Superior temporal gyrus (tissue), 1 donor: Measurements from ENCODE around the gene SLC27A1.
A peak's percentile ranks its signal among the peaks of the same experiment; 100 is the strongest.

ENCODE experiments used
- DNase-seq: peaks from one replicate; pipeline ENCODE4 v3.0.0-alpha.2; 2016; ENCODE audit errors: extremely low spot score

The SLC27A1 gene

DNA sequence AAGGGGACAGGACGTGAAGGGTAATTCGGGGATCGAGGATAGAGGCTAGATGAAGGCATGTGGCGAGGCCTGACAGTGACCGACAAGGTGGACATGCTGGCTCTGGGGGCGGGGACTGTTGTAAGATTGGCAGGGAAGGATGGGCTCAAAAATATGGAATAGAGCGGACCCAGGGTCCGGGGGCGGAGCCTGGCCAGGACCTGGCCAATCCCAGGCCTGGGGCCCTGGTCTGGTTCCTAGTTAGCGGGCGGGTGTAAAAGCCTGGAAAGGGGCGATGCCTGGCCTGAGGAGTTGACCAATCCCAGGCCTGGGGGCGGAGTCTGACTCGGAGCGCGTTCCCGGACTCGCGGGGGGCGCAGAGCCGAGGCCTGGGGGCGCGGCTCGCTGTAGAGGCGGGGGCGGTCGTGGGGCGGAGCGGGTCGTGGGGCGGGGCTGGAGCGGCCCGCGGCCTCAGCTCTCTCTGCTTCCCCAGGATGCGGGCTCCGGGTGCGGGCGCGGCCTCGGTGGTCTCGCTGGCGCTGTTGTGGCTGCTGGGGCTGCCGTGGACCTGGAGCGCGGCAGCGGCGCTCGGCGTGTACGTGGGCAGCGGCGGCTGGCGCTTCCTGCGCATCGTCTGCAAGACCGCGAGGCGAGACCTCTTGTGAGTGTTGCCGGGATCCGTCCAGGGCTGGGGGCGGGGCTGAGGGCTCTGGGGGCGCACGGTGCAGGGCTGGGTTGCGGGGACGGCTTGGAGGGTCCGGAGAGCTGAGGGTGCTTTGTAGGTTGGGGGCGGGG lies at the start of gene SLC27A1:
Gene SLC27A1, plus strand, starts transcription at position 457 of the 774 bp plus-strand sequence. Its CDS starts 17 bp downstream, at position 474.
- DNase-seq = peak; percentile 99

DNA sequence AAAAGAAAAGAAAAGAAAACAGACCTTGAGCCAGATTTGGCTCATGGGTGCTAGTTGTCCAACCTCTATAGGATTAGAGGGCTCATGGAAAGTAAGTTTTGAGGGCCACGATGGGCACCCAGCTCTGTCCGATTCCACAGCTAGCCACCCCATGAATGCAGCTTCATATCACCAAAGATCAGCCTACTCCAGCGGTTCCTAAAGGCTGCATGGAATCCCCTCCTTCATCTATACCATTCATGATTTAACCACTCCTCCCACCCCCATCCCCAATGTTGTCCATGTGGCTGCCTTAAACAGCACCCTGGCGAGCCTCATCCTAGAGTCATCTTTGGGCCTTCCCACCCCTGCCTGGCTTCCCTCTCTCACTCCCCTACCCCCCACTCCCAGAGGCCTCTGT lies 48.4 kb upstream of the SLC27A1 start:
- DNase-seq = no peak

DNA sequence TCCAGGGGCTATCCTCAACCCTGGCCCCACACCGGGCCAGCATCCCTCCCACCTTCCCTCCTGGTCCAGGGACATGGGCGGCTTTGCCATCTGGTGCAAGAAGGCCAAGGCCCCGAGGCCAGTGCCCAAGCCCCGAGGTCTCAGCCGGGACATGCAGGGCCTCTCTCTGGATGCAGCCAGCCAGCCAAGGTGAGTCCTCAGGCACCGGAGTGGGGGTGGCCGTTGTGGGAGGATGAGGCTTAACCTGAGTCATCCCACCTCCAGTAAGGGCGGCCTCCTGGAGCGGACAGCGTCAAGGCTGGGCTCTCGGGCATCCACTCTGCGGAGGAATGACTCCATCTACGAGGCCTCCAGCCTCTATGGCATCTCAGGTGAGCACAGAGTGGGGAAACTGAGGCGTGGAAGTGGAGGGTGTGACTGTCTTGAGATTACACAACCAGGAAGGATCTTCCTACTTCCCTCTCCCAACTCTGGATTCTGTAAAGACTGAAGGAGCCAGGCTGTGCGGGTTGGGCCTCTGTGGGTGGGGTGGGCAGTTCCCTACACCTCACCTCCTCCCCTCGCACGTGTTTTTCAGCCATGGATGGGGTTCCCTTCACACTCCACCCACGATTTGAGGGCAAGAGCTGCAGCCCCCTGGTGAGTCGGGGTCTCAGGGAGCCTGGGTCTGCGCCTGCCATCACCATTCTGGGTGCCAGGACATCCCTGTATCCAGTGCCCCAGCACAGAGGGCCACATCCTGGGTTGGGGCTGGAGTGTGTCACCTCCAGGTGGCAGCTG lies 46.7 kb upstream of the SLC27A1 start:
- DNase-seq = no peak

DNA sequence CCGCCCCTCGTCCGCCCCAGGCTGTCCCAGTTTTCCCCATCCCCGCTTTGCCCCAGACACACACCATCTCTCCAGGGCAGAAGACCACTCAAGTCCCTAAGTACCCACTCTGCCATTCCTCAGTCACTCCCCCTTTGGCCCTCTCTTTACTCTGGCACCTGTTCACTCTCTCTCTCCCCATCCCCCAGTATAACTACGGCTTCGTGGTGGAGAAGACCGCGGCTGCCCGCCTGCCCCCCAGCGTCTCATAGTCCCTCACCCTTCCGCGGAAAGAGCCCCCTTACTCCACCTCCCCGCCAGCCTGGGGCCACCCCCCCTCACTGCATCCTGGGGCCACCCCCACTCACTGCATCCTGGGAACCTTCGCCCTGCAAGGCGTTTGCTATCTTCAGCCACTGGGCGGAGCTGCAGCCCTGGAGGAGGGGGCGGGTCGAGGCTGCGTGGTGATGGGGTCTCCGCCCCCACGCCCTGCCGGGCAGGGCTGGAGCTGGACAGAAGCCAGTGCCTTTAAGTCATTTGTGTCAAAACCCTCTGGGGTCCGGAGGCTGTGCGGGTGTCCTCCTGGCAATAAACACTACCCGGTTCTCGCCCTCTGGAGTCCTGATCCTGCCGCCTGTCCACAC lies 45.5 kb upstream of the SLC27A1 start:
- DNase-seq = no peak

DNA sequence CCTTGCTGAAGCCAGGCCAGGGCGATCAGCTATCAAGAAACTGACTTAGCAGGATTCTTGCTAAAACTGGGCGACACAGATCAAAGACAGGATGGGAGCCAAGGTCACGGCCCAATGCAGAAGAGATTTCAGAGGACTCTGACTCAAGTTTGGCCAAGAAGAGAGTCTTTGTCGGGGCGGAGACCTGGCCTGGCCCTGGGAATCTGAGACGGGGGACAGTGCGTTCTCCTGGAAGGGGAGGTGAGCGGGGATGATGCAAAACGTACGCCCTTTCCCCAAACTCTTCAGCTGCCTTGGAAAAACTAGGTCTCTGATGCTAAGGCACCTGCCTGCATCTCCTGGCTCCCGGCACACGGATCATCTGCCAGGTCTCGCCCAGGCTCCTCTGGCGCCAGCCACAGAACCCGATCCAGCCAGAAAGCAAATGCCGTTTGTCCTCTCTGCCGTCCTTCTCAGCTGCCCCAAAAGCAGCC lies 40.6 kb upstream of the SLC27A1 start:
- DNase-seq = no peak

DNA sequence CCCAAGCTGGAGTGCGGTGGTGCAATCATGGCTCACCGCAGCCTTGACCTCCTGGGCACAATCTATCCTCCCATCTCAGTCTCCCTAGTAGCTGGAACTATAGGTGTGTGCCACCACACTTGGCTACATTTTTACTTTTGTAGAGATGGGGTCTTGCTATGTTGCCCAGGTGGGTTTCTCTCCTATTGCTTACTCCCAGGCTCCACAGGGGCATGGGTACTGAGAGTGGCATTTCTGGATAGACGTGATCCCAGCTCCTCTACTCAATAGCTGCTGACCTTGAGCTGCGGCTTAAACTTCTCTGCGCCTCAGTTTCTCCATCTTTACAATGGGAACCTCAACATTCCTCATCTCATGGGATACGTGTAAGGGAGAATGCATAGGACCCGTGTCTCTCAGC lies 38.9 kb upstream of the SLC27A1 start:
- no peak for DNase-seq

DNA sequence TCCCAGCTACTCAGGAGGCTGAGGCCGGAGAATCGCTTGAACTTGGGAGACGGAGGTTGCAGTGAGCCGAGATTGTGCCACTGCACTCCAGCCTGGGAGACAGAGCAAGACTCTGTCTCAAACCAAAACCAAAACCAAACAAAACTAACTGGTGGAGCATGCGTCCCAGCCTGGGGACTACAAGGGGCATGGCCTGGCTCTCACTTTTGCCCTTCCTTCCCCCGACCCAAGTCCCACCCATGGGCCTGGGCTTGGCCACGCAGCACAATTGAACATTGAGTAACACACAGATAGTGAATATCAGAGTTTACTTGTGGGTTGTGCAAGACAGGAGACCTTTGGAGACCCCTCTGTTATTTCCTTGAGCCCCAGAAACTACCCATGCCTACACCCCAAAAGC lies 35.1 kb upstream of the SLC27A1 start:
- no peak for DNase-seq

DNA sequence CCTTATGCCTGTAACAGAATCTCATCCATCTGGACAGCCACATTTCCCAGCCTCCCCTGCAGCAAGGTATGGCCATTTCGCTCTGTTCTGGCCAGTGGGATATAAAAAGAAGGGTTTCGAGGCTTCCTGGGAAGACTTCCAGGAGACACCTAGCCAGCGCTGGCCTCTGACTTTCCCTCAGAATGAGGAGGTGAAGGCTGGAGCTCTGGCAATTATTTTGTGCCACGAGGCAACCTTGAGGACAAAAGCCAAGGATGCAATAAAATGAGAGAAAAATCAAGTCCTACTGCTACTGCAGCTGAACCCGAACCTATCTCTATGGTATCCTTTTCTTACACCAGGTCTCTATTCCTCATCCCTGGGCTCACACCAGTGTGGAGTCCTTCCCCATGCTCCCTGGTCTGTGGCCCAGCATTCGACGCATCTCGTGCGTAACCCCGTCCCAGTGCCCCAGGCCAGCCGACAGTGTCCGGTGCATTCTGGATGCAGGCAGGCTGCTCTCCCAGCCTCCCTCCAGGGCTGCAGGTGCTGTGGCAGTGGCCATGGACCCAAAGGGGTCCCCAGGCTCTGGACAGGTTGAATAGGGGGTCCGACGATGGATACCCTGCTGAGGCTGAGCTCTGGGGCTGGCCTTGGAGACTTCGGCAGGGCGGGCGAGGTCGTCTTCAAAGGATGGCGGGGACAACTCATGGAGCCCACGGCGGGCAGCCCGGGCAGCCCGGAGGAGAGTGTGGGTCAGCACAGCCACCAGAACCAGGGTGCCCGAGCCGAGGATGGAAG lies 34.0 kb upstream of the SLC27A1 start:
- DNase-seq = no peak

DNA sequence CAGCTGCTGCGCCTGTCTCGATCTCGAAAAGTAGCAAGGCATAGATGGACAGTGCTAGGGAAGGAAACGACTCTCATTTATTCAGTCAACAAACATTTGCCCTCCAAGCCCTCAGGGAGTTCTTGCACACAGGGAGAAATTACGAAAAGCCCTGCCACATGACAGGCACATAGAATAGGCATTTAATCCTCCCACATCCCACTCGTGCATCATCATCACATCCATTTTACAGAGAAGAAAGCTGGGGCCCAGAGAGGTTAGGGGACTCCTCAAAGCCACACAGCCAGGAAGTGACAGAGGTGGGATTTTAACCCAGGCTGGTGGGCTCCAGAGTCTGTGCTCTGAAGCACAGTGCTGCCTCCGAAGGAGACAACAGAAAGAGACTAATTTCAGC lies 33.5 kb upstream of the SLC27A1 start:
- DNase-seq = no peak

DNA sequence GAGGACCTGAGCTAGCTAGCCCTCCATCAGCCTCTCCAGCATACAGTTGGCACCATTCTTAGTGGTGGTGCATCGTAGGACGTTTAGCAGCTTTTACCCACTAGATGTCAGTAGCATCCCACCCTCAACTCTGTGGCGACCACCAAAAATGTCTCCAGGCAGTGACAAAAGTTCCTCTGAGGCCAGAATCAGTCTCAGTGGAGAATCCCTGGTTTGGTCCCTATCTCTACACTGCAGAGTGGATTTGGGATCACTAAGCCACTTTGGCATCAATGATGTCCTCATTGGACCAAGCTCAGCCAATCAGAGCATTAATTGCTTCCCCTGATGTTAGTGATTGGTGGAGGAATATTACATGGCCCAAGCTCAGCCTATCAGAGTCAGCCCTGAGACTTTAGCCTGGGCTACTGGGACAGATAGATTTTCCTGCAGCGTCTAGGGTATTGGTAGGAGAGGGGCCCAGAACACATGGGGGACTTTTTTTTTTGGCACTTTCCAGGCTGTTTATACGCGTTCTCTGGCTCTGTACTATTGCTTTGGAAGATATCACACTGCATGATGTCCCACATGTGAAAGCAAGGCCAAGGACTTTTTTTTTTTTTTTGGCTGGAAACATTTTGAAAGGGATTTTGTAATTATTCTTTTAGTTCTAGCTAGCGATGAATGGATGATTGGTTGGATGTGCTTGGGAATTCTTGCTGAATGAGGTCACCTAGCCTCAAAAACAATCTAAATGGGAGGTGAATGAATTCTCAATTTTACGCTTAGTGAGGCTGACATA lies 28.9 kb upstream of the SLC27A1 start:
- no peak for DNase-seq

DNA sequence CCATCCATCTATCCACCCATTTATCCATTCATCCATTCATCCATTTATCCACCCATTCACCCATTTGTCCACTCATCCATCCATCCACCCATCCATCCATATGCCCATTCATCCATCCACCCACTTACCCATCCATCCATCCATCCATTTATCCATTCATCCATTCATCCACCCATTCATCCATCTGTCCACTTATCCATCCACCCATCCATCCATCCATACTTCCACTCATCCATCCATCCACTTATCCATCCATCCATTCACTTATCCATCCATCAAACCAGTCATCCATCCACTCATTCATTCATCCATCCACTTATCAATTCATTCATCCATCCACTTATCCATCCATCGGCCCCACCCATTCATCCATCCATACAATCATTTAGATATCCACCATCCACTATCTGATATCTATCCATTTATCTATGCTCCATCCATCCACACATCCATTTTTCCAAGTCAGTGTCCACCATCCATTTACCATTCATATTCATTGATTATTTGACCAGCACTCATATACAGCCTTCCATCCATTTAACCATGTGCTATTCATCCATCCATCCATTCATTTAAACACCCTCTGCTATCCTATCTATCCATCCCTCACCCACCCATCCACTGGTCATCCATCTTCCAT lies 24.7 kb upstream of the SLC27A1 start:
- DNase-seq = no peak

DNA sequence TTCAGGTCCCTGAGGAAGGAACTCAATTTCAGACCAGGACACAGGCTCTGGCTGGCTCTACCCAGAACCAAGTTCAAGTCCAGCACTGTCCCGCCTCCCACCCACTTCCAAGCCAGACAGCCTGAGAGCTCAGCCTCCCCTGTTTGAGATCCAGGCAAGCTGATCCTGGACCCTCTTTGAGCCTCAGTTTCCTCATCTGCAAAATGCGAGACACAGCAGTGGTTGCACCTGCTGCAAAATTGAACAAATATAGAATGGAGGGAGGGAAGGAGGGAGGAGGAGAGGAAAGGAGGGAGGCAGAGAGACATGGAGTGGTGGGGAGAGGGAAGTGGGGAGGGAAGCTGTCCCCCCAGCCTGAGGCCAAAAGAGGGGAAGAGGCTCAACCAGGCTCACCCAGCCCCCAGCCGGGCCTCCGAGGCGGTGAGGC lies 22.6 kb upstream of the SLC27A1 start:
- DNase-seq = no peak

DNA sequence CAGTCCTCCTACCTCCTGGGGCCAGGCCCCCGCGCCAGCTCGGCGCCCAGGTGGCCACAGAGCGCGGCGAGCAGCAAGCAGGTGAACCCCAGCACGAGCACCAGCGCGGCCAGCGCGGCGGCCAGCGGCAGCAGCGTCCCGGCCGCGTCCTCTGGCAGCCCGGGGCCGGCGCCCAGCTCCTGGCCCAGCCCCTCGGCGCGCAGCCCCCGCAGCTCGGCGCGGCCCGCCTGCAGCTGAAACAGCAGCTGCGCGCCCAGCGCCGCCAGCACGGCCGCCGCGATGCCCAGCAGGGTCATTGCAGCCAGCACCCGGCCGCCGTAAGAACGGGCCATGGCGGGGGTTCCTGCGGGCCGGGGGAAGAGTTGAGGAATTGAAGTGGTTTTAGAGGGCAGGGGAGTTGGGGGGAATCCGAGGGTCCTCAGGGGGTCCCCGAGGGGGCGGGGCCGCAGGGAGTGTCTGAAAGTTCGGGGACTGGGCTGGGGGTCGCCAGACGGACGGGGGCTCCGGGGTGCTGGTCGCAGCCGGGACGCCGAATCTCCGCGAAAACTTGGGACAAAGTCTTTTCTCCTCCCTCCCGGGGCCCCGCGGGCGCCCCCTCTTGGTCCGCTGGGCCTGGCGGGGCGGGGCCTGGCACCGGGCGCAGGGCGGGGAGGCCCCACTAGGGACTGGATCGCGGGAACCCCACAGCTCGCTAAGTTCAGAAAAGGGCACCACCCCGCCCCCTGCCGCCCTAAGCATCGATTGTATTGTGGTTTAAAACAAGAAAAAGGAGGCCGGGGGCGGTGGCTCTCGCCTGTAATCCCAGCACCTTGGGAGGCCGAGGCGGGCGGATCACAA lies 22.0 kb upstream of the SLC27A1 start, which contains the start of gene TMEM221:
Gene TMEM221, minus strand, starts transcription at position 538 of the 837 bp plus-strand sequence. Its CDS starts 206 bp downstream, at position 332.
- no peak for DNase-seq

DNA sequence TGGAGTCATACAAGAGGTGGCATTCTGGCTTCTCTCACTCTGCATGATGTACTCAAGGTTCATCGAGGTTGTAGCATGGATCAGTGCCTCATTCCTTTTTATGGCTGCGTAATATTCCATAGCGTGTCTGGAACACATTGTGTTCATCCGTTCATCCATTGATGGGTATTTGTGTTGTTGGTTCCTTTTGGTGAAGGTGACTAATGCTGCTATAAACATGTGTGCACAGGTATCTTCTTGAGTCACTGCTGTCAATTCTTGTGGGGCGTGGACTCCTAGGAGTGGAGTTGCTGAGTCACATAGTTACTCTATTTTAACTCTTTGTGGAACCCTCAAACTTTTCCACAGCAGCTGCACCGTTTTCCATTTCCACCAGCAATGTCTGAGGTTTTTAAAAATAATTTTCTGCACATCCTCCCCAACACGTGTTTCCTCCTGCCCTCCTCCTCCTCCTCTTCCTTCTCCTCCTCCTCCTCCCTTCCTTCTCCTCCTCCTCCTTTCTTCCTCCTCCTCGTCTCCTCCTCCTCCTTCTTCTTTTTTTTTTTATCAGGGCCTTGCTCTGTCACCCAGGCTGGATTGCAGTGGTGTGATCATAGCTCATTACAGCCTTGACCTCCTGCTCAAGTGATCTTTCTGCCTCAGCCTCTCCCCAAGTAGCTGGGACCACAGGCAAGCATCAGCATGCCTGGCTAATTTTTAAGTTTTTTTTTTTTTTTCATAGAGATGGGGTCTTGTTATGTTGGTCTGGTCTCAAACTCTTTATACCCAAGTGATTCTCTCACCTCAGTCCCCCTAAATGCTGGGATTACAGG lies 19.9 kb upstream of the SLC27A1 start:
- no peak for DNase-seq

DNA sequence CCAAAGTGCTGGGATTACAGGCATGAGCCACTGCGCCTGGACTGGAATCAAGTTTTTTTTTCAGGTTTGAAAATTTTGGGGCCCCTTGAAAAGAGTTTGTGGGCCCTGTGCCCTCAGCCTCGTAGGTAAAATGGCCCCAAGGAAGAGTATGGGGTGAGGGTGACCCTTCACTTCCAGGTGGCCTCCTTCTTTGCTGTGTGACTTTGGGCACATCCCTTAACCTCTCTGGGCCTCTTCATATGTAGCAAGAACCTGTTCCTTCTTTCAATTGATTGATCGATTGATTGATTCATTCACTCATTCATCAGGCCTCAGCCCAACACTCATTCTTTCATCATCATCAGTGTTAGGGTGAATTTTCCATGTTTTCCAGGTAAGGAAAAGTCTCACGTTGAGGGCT lies 18.5 kb upstream of the SLC27A1 start:
- no peak for DNase-seq

DNA sequence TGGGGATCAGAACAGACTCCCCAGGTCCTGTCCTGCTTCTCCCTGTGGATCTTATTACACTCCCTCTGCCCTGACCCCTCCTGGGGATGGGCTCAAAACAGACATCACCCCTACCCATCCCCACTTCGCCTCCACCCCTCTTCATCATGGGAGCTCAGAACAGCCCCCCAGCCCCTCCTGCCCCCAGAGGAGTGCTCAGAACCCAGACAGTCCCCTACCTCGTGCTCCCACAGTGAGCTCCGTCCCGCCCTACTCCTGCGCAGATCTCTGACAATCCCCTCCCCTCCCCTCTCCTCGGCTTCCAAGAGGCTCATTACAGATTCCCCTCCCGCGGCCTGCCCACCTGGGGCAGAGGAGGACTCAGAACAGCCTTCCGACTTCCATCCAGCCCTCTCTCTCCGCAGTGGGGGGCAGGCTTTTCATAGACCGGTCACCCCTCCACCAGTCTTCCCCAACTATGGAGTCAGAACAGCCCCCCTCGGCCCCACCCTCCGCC lies 15.7 kb upstream of the SLC27A1 start:
- no peak for DNase-seq

DNA sequence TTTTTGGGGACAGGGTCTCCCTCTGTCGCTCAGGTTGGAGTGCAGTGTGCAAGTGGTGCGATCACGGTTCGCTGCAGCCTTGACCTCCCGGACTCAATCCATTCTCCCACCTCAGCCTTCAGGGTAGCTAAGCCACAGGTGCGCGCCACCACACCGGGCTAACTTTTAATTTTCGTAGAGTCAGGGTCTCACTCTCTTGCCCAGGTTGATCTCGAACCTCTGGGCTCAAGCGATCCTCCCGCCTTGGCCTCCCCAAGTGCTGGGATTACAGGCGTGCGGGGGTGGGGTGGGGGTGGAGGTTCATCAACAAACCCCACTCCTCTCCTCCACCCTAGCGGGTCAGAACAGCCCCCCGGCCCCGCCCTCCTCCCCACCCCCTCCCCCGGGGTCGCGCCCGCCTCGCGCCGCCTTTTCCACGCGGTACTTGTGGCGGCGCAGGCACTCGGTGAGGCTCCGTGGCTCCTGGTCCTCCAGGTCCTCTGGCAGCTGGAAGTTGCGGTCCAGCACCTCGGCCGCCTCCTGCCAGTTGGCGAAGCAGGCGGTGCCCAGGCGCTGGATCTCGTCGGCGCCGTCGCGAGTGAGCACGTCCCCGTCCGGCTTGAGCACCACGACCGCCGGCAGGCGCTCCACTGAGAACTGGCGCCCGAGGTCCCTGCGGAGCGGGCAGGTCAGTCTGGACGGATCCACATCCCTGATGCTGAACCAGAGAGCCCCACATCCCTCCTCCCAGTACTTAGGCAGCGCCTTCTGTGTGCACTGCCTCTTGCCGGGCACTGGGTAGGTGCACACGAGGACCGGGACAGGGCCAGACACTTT lies 14.8 kb upstream of the SLC27A1 start:
- no peak for DNase-seq
